SK-N-DZ (cell line): ENCODE data around the gene SEMA3D.
A peak's percentile ranks its signal among the peaks of the same experiment; 100 is the strongest.

Experiments used
- DNase-seq: peaks from one replicate; pipeline ENCODE4 v3.0.0-alpha.2; 2015; ENCODE audit warnings: low spot score

The SEMA3D gene

GRCh38 chr7:85081392-85081791, 105.5 kb downstream of the SEMA3D start:
- no peak for DNase-seq

- no peak for DNase-seq
These were observed 107.4 kb downstream of the SEMA3D start for GRCh38 chr7:85079434-85079833.

- no peak for DNase-seq
These were observed 108.7 kb downstream of the SEMA3D start for GRCh38 chr7:85078181-85078580.

- DNase-seq: no peak
These were observed 111.0 kb downstream of the SEMA3D start for GRCh38 chr7:85075864-85076263.

GRCh38 chr7:85074992-85075391, 111.9 kb downstream of the SEMA3D start:
- no peak for DNase-seq

- no peak for DNase-seq
These were observed 112.8 kb downstream of the SEMA3D start for GRCh38 chr7:85074016-85074415.

GRCh38 chr7:85070967-85071628, 115.8 kb downstream of the SEMA3D start:
- no peak for DNase-seq

- no peak for DNase-seq
These were observed 118.1 kb downstream of the SEMA3D start for GRCh38 chr7:85068799-85069198.

- no peak for DNase-seq
These were observed 119.5 kb downstream of the SEMA3D start for GRCh38 chr7:85067371-85067770.

- DNase-seq: no peak
These were observed 120.9 kb downstream of the SEMA3D start for GRCh38 chr7:85065888-85066485.

GRCh38 chr7:85065306-85065705, 121.5 kb downstream of the SEMA3D start:
- DNase-seq: no peak

GRCh38 chr7:85062651-85063050, 124.2 kb downstream of the SEMA3D start:
- DNase-seq: no peak

GRCh38 chr7:85061456-85061855, 125.4 kb downstream of the SEMA3D start:
- DNase-seq: no peak

- no peak for DNase-seq
These were observed 126.2 kb downstream of the SEMA3D start for GRCh38 chr7:85060696-85061095.

GRCh38 chr7:85055906-85056305, 130.9 kb downstream of the SEMA3D start:
- no peak for DNase-seq

- no peak for DNase-seq
These were observed 131.7 kb downstream of the SEMA3D start for GRCh38 chr7:85055196-85055595.

GRCh38 chr7:85054306-85054705, 132.6 kb downstream of the SEMA3D start:
- DNase-seq: no peak

GRCh38 chr7:85052894-85053293, 134.0 kb downstream of the SEMA3D start:
- no peak for DNase-seq

- DNase-seq: no peak
These were observed 134.7 kb downstream of the SEMA3D start for GRCh38 chr7:85052056-85052737.

- no peak for DNase-seq
These were observed 140.3 kb downstream of the SEMA3D start for GRCh38 chr7:85046534-85046933.

- peak; percentile 76 for DNase-seq
These were observed 145.1 kb downstream of the SEMA3D start for GRCh38 chr7:85041605-85042216.

- DNase-seq: no peak
These were observed 147.5 kb downstream of the SEMA3D start for GRCh38 chr7:85039196-85039923.
